Measurements from ENCODE around the gene AK8.

The AK8 gene

GRCh38 chr9:132681561-132681960 is 196.5 kb downstream of the AK8 start:
- no peak for DNase-seq (ENCODE audit: extremely low read depth, low read depth)
- no peak overlapping the region for H3K4me3 ChIP-seq (replicated peaks; ENCODE audit: low read depth, low read length)
- no peak for TF ChIP-seq CTCF (IDR thresholded peaks at IDR 0.05; ENCODE audit: low read depth, low read length, missing control alignments)

GRCh38 chr9:132679946-132680625 is 198.0 kb downstream of the AK8 start:
- no peak overlapping the region for H3K4me3 ChIP-seq (replicated peaks; ENCODE audit: low read depth, low read length)
- no peak for DNase-seq (ENCODE audit: extremely low read depth, low read depth)
- no peak for TF ChIP-seq CTCF (IDR thresholded peaks at IDR 0.05; ENCODE audit: low read depth, low read length, missing control alignments)

GRCh38 chr9:132677976-132678375 is 200.1 kb downstream of the AK8 start:
- H3K4me3 ChIP-seq (replicated peaks; ENCODE audit: low read depth, low read length), result no peak overlapping the region
- no peak for DNase-seq (ENCODE audit: extremely low read depth, low read depth)
- no peak for TF ChIP-seq CTCF (IDR thresholded peaks at IDR 0.05; ENCODE audit: low read depth, low read length, missing control alignments)
